HS-5 (cell line): ENCODE results near the gene VANGL2.
"Not testable (repeated sequence)": the region's sequence is repeated elsewhere in the genome, so short reads cannot be mapped to it uniquely, and the experiment has no call there.

Experiments
- DNase-seq: peaks from one replicate; pipeline ENCODE4 v3.0.0-alpha.2; 2012; ENCODE audit warnings: low read depth

The VANGL2 gene

GRCh38 chr1:160370561-160371345, 29.6 kb upstream of the VANGL2 start:
- no peak for DNase-seq

GRCh38 chr1:160371346-160371631, 29.1 kb upstream of the VANGL2 start:
- no peak for DNase-seq

GRCh38 chr1:160371756-160372155, 28.6 kb upstream of the VANGL2 start:
- DNase-seq: no peak

GRCh38 chr1:160373696-160374095, 26.7 kb upstream of the VANGL2 start:
- no peak for DNase-seq

- no peak for DNase-seq
Measured at GRCh38 chr1:160374306-160375110, 25.9 kb upstream of the VANGL2 start.

- DNase-seq: no peak
Measured at GRCh38 chr1:160375788-160376524, 24.4 kb upstream of the VANGL2 start.

- DNase-seq: no peak
Measured at GRCh38 chr1:160376525-160377131, 23.7 kb upstream of the VANGL2 start.

- no peak for DNase-seq
Measured at GRCh38 chr1:160377585-160378206, 22.7 kb upstream of the VANGL2 start.

- DNase-seq: not testable (repeated sequence)
Measured at GRCh38 chr1:160384812-160385211, 15.6 kb upstream of the VANGL2 start.

GRCh38 chr1:160388406-160388805, 12.0 kb upstream of the VANGL2 start:
- not testable (repeated sequence) for DNase-seq

- no peak for DNase-seq
Measured at GRCh38 chr1:160394673-160395072, 5.7 kb upstream of the VANGL2 start.

GRCh38 chr1:160397651-160398050, 2.7 kb upstream of the VANGL2 start:
- DNase-seq: no peak

GRCh38 chr1:160398823-160399222, 1.5 kb upstream of the VANGL2 start:
- no peak for DNase-seq

GRCh38 chr1:160399544-160400222, 681 bp upstream of the VANGL2 start:
- DNase-seq: no peak

- no peak for DNase-seq
Measured at GRCh38 chr1:160400646-160401486, 502 bp downstream of the VANGL2 start.

GRCh38 chr1:160401487-160401805, 1.1 kb downstream of the VANGL2 start:
- DNase-seq: no peak

GRCh38 chr1:160402001-160402795, 1.8 kb downstream of the VANGL2 start:
- DNase-seq: no peak

GRCh38 chr1:160403244-160403643, 2.9 kb downstream of the VANGL2 start:
- DNase-seq: no peak

GRCh38 chr1:160404094-160404493, 3.7 kb downstream of the VANGL2 start:
- DNase-seq: no peak
